ENCODE data around the gene LLPH. TPM values are rescaled to one million over a fixed set of nuclear protein-coding genes. Genes with fewer than 3 reads are reported as not detected.

LLPH gene
- total RNA-seq, 2 donors from 2014 or later = 5.0 to 8.1 TPM

DNA sequence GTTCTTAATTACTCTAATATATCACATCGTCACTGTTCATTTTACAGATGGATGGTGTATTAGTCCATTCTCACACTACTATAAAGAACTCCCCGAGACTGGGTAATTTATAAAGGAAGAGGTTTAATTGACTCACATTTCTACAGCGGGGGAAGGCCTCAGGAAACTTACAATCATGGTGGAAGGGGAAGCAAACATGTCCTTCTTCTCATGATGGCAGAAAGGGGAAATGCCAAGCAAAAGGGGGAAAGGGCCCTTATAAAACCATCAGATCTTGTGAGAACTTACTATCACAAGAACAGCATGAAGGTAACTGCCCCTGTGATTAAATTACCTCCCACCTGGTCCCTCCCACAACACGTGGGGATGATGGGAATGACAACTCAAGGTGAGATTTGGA, 32.7 kb upstream of the LLPH start:
- Histone ChIP-seq H3K27me3 (replicated peaks; ENCODE audit: insufficient read depth) (no peaks in the 10 kb centered on the region), H3K27ac (no peak overlapping the region), H3K4me1 (ENCODE audit: control insufficient read depth in 1 of 2, low read depth in 2 of 2) (peaks cover 8 to 27% of the 10 kb centered on the region in 2 donors), H3K36me3 (no peaks in the 10 kb centered on the region), H3K9me3 (no peaks in the 10 kb centered on the region), H3K4me3 (no peak overlapping the region)
- no peak for ATAC-seq (ENCODE audit: insufficient number of reproducible peaks, low FRiP score, low read depth)
- TF ChIP-seq CTCF (IDR thresholded peaks at IDR 0.05) = no peak
- DNase-seq (ENCODE audit: low spot score) = no peak

- no peak for TF ChIP-seq CTCF (IDR thresholded peaks at IDR 0.05)
- Histone ChIP-seq H3K4me1 (ENCODE audit: control insufficient read depth in 1 of 2, low read depth in 2 of 2) (peaks cover 3 to 21% of the 10 kb centered on the region in 2 donors), H3K36me3 (no peaks in the 10 kb centered on the region), H3K27me3 (replicated peaks; ENCODE audit: insufficient read depth) (no peaks in the 10 kb centered on the region), H3K9me3 (no peaks in the 10 kb centered on the region), H3K27ac (no peak overlapping the region), H3K4me3 (no peak overlapping the region)
- DNase-seq (ENCODE audit: low spot score) (no peak), ATAC-seq (ENCODE audit: insufficient number of reproducible peaks, low FRiP score, low read depth) (no peak)
Measured at GRCh38 chr12:66162701-66163100, 32.2 kb upstream of the LLPH start.

- no peak for TF ChIP-seq CTCF (IDR thresholded peaks at IDR 0.05)
- no peaks in the 10 kb centered on the region for H3K27me3 ChIP-seq (replicated peaks; ENCODE audit: insufficient read depth)
- DNase-seq (ENCODE audit: low spot score) (no peak), ATAC-seq (ENCODE audit: insufficient number of reproducible peaks, low FRiP score, low read depth) (no peak)
- no peak overlapping the region for H3K27ac ChIP-seq
- peaks cover 3 to 8% of the 10 kb centered on the region in 2 donors for H3K4me1 ChIP-seq (ENCODE audit: control insufficient read depth in 1 of 2, low read depth in 2 of 2)
- no peaks in the 10 kb centered on the region for H3K36me3 ChIP-seq
- no peaks in the 10 kb centered on the region for H3K9me3 ChIP-seq
- H3K4me3 ChIP-seq = no peak overlapping the region
Measured at GRCh38 chr12:66160704-66161103, 30.2 kb upstream of the LLPH start.

DNA sequence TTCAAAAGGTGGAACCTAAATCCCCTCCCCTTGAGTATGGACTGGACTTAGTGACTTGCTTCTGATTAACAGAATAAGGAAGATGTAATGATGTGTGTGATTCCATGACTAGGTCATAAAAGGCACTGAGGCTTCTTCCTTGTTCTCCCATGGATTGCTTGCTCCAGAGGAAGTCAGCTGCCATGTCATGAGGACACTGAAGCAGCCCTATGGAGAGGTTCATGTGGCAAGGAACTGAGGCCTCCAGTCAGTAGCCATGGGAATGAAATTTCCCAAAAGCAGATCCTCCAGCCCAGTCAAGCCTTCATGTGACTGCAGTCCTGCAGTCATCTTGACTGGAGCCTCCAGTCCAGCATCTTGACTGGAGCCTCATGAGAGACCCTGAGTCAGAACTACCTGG, 28.6 kb upstream of the LLPH start:
- no peaks in the 10 kb centered on the region for H3K27me3 ChIP-seq (replicated peaks; ENCODE audit: insufficient read depth)
- no peak overlapping the region for H3K4me3 ChIP-seq
- no peak overlapping the region for H3K27ac ChIP-seq
- peaks cover 14 to 16% of the 10 kb centered on the region in 2 donors for H3K4me1 ChIP-seq (ENCODE audit: control insufficient read depth in 1 of 2, low read depth in 2 of 2)
- no peaks in the 10 kb centered on the region for H3K9me3 ChIP-seq
- ATAC-seq (ENCODE audit: insufficient number of reproducible peaks, low FRiP score, low read depth) (no peak), DNase-seq (ENCODE audit: low spot score) (no peak)
- TF ChIP-seq CTCF (IDR thresholded peaks at IDR 0.05) = no peak
- H3K36me3 ChIP-seq = no peaks in the 10 kb centered on the region

GRCh38 chr12:66156654-66157053, 26.1 kb upstream of the LLPH start:
- Histone ChIP-seq H3K4me3 (no peak overlapping the region), H3K36me3 (no peaks in the 10 kb centered on the region), H3K27ac (no peak overlapping the region), H3K4me1 (ENCODE audit: control insufficient read depth in 1 of 2, low read depth in 2 of 2) (peaks cover 10 to 16% of the 10 kb centered on the region in 2 donors), H3K9me3 (no peaks in the 10 kb centered on the region), H3K27me3 (replicated peaks; ENCODE audit: insufficient read depth) (no peaks in the 10 kb centered on the region)
- ATAC-seq (ENCODE audit: insufficient number of reproducible peaks, low FRiP score, low read depth) (no peak), DNase-seq (ENCODE audit: low spot score) (no peak)
- TF ChIP-seq CTCF (IDR thresholded peaks at IDR 0.05) = no peak

Data from thoracic aorta (tissue), 2 donors.